ENCODE measurements around the gene CTNNA2.

The CTNNA2 gene

DNA sequence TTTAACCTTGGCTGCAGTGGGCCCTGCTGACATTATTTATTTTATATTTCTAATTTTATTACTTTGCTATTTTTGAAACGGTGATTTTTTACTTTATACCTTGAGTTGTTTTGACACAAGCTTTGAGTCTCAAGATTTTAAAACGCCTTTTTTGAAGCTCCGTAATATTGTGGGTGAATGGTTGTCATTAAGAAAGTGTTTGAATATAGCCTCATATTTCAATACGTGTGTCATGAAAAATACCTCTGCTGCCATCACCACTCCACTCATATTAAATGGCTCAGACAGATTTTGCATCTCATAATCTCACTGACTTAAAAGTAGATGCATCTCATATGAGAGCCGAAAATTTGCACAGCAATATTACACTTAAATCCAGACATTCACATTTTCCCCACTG is 106.6 kb downstream of the CTNNA2 start:
- no peak for DNase-seq

DNA sequence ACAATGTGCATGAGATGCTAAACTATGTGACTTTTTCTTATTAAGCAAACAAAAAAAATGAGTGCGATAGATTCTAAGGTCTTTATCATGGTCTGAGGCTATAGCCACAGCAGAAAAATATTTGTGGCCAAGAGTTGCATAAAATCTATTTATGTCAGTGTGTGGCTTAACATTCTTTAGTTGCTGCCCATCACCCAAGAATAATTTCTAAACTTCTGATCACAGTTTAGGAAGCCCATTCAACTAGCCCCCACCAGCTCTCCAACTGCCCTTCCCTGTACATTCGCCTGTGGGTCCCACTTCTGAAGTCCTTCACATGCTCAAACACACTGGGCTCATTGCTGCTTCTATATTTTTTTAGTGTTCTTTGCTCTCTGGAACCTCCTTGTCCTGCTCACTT is 107.1 kb downstream of the CTNNA2 start:
- DNase-seq: no peak

DNA sequence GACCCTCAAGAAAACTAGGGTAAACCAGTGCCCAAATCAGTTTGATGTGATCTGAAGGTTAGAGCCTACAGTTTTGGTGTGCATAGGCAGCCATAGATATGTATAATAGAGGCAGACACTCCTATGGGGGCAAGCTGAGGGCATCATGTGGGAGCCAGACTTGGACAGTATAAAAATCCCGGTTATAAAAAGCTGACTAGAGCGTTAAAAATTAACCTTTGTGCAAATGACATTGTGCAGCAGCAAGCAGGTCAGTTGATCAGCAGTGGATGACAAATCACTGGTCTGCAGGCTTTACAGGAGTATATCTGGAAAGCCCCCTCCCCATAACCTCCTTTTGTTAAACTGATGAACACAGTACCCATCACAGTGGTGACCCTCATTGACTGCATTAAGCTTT is 107.8 kb downstream of the CTNNA2 start:
- DNase-seq: no peak

DNA sequence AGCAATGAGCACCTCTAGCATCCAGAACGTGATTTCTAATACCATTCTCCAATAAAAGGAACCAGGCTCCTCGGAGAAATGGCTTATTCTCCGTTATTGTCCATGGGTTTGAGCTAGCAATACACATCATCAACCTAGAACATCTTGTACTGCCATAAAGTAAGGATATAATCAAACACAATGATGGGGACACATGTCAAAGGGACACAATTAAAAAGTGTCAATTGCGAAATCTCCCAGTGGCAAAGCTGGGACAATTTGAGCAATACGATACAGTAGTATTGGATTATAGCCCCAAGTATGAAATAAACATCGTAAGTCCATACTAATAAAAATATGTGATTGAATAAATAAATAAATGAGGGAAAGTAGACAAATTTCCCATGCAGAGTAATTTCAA is 108.4 kb downstream of the CTNNA2 start:
- DNase-seq: no peak

DNA sequence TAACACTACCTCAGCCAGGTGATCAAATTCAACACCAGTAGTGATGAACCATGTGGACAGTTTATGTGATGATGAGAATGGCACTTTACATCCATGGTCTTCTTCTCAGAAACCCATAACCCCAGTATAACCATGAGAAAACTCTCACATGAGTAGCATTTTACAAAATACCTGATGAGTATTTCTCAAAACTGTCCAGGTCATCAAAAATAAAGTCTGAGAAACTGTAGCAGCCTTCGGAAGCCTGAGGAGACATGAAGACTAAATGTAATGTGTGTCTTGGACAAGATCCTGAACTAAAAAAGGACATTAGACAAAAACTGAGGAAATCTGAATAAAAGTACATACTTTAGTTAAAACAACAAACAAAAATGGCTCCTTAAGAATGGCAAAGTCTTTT is 108.9 kb downstream of the CTNNA2 start:
- DNase-seq: no peak

DNA sequence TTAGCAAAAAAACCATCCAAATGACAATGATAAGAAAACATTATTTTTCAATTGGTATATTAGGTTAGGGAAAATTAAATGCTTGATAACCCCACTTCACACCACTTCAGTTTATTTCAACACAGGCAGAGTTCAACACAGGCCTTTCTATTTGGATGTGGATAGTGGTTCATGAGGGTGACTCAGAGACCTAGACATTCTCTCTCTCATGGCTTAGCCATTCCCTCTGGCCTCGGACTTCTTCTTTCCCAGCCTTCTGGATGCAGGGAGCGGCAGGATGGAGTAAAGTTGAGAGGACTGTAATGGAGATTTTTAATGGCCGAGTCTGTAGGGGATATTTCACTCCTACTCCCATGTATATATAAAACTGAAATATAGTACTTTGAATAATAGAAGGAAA is 109.7 kb downstream of the CTNNA2 start:
- no peak for DNase-seq

DNA sequence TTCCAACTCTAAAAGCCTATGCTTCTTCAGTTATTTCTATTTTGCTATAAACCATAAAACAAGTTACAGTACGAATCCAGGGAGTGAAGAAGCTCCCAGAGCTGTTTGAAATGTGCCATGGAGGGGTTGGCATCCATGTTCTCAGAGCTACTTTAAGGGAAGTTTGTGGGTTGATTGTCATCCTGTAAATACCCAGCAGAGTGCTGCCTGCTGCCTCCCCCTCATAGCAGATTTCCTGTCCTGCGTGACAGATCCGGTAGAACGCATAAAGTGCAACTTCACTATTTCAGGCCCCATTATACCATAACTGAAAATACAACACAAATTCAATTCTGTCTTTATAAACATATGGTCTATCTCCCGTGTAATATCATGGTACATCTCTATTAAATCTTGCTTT is 114.4 kb downstream of the CTNNA2 start:
- DNase-seq: no peak

DNA sequence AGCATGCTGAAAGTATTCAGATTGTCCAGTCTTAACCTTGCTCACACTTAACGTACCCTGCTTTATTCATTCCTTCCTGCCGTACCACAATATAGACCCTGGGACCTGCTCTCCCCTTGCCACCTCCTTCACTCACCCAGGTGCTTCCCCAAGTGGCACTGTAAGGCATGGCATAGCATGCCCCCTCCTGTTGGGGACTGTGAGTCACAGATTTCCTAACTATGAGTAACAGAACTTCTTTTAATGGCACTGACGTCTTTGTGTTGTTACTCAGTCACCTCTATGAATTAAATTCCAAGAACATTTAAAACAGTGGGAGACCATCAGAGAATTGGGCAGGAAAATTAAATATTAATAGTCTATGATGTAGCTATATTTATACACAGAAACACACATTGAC is 117.2 kb downstream of the CTNNA2 start:
- no peak for DNase-seq

DNA sequence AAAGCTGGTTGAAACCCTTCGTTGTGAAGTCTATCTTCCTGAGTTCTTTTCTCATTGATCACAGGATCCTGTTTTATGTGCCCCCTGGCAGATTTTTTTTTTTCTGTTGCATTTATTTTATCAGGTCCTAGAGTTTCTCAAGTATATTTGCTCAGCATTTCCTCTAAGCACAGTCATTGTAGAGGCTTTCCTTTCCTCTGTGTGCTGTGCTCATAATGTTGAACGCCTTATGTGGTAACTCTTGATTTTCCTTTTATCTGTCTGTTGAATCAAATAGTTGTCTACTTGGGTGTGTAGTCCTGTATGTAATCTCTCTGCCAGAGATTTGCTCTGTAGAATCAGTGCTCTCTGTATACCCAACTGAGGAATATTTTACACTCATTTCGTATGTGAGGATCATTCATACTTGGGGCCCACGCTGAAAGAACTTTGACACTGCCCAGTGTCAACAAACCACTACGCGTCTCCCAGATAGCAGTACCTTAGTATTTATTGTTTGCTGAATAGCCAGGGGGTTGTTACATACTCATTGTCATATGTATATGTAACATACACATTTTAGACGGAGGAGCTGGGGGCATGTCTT is 118.2 kb downstream of the CTNNA2 start:
- no peak for DNase-seq

DNA sequence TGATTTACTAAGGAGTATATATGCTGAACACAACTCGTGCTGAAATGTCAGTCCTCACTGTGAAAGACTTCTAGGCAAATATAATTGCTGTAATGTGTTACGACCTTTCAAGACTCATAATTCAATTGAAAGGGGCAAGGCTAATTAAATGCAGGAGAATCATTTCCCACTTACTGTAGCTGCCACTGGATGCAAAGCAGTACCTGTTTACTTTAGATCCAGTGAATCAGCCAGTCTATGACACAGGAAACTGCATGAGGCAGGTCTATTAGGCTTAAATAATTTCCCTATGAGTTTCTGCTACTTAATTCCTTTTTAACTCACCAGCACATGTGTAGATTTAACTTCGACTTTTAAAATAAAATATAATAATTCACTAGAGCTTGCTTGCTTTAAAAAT is 125.6 kb downstream of the CTNNA2 start:
- DNase-seq: no peak

DNA sequence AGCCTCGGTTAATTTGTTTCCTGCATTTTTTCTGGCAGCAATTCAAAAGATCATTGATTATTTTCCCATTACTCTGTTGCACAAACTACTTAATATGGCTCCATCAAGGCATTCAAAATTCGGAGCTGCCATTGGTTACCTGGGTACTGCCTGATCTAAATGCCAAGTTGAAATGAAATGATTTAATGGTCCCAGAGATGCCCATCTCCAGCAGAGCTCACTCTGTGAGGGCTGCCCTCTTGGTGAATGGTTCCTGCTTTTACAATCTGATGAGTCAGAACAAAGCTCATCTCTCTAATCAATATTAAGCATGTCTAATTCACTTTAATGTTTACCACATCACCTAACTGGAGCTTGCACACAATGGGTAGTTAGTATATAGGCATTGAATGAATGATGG is 126.1 kb downstream of the CTNNA2 start:
- DNase-seq: no peak

DNA sequence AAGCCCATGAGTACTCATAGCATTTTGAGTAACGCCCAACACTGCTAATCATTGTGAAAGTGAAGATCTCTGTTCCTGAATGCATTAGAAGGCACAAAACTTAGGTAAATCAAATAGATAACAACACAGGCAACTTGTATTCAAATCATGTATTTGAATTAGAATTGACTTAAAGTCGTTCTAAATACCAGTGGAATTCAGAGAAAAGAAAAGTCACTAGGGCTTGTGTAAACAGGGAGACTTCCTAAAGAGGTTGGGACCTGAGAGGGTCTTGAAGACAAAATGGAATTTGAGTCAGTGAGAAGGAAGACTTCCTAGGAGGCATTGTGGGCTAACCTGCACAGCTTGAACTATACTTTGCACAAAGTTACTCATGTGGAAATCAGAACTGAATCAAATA is 127.2 kb downstream of the CTNNA2 start:
- no peak for DNase-seq

DNA sequence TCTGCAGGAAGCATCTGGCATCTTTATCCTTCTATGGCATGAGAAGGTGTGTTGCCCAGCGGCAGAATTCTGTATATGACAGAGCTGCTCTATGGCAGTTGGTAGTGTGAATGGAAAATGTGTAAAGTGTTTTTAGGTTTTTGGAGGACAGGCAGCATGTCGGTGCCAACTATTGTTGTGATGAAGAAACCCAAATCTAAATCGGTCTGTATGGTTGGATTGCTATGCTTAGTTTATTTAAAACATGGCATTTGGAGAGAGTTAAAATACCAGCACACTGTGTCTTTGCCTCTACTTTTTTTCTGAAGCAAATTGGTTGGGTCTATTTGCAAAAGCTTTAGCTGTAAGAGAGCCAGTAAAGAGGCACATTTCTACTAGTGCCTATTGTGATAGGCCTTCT is 136.7 kb downstream of the CTNNA2 start:
- DNase-seq: no peak

DNA sequence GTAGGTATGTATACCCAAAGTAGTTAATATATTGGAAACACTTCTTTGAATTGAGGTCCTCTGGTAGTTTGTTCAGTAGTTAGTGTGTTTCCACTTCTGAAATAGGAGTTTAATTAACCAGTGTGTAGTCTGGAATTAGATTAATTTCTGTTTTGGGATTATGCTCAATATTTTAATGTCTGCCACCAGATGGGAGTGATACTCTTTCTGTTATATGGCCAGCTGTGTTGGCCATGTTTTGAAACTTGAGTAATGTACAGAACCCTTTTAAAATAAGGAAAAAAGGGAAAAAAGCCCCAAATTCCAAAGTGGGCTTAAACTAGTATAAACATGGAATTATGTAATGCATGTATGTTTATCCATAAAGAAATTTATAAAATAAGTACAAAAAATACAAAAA is 147.7 kb downstream of the CTNNA2 start:
- DNase-seq: no peak

DNA sequence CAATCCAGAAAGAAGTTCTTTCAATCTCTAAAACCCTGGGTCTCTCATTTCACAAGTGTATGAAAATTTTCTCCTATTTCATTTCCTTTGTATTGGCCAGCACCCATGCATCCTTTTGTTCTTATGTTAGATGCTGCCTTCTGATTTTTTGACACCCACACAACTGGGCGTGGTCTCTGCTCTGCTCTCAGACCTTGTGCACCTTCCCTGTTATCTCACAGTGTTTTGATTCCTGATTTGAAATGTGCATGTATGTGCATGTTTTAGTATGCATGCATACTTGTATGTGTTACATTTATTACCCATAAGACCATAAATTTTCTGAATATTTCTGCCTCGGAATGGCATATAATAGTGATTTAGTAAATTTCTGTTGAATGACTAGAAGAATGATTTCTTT is 152.2 kb downstream of the CTNNA2 start:
- DNase-seq: no peak

DNA sequence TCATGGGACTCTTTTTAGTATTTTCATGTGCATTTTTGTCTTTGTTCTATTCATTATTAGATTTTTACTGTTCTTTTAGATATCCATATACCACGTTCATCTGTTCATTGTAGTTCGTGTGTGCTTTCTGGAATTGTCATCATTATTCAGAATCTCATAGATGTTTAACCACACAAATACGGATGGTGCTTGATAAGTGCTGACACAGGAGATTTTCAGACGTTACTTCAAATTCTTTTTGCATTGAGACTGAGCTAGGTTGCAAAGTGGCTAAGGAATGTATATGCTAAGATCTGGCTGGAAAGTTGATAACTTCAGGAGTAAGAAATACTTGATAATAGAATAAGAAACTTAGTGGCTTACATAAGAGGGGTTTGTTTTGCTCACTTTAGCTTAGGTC is 153.6 kb downstream of the CTNNA2 start:
- DNase-seq: no peak

DNA sequence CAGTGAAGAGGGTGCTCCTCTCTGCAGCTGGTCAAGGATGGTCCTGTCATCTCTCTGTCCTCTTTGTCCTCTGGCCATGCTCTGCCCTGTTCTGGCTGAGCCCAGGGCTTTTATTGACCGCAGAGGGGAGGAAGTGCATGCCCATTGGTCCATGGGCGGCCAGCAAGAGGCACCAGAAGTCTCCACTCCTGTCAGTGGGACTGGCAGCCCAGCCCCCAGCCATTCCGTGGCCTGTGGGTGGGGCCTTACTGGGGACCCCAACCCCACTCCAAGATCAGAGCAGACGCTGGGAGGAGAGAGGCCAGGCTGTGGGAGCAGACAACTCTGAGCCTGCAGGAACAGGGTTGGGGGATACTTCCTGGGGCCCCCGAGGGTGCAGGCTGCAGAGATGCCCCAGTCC is 156.9 kb downstream of the CTNNA2 start:
- DNase-seq: no peak

DNA sequence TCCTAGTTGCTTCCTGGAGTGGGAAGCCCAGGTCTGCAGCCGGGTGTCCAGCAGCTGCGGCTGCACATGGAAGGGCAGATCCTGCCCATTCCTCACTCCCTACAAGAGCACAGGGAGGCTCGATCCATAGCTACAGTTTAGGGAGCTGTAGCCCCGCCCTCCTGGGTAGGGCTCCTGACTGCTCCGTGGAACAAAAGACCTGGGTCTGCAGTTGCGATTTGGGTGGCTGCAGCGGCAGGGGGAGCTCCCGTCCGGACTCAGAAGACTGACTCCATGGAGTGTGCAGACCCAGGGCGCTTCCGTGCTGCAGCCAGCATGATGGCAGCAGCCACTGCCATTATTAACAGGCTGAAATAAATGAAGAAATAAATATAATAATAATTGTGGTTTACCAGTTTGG is 157.3 kb downstream of the CTNNA2 start:
- DNase-seq: no peak

DNA sequence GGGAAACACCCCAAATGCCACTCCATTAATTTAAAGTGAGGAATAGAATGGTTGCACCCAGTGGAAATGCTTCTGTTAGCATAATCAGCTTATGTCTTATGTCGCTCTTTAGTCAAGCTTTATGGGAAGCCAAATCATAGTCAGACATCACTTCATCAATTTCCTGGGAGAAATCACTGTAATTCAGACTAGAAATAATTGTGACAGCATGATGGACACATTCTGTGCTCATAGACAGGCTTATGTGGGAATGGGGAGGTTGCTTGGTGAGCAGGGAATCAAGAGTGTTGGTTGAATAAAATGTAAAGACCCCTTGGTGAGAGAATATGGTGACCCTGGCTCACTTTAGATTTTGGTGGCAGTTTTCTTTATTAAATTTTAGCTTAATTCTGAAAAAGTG is 174.0 kb downstream of the CTNNA2 start:
- DNase-seq: no peak

DNA sequence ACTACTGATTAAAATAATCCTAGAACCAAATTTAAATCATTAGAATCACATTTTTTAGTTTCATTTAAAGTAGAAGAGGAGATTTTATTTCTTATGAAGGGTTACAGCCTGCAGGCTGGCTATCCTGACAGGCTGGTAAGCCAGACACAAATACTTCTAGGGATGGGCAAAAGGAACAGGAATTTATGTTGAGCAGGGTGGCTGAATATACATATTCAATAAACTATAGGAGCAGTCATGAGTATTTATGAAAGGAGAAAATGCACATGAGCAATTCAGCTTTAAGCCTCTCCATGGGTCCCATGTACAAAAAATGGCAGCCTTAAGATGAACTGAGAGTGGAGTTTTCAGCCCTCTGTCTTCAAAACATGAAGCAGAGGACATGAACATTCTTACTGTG is 182.4 kb downstream of the CTNNA2 start:
- DNase-seq: no peak

DNA sequence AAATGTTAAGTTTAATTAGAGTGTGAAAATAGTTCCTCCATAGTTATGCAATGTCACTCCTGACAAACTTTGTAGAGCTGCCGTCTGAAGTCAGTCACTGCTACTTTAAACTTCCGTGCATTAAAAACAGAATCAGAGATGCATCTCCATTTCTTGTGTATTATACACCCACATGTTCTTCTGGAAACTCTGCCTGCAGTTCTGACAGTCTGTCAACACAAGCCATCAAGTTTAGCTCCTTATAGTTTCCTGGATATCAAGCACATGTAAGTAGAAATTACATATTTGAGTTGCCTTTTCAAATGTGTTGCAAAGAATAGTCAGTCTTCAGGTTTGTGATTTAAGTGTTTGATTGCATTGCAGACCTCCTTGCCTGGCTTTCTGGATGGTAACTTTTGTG is 184.3 kb downstream of the CTNNA2 start:
- no peak for DNase-seq

DNA sequence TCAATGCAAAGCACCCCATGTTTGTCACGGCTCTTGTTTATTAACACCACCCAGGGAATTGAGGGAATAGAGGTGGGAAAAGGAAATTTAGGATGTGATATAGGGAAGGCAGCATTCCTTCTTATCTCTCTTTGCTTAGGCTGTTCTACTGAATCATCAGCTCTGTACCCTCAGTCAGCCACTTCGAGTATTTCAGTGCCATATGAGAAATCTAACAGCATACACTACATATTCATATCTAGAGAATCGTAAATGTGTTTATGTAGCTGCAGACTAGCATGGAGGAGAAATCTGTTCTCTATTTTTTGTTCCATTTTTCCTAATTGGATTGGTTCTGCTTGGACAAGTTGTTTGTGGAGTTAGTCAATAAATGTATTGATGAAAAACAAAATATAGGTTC is 187.8 kb downstream of the CTNNA2 start:
- DNase-seq: no peak

DNA sequence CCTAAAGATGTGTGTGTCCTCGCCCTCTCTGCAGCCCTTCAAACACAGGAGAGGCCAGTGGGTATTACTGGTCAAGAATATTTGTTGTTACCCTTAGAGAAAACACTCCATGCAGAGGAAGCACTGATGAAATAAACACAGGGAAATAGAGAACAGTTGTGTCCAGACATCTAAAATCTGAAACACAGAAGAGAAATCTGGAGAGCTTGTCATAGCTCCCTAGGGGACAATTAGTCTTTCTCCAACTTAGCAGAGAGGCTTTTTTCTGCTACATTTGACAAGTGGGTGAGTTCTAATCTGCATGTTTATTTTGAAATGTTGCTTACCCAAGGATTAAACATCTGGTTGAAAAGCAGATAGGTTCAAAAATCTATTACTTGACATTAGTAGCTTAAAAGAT is 190.1 kb downstream of the CTNNA2 start:
- no peak for DNase-seq

DNA sequence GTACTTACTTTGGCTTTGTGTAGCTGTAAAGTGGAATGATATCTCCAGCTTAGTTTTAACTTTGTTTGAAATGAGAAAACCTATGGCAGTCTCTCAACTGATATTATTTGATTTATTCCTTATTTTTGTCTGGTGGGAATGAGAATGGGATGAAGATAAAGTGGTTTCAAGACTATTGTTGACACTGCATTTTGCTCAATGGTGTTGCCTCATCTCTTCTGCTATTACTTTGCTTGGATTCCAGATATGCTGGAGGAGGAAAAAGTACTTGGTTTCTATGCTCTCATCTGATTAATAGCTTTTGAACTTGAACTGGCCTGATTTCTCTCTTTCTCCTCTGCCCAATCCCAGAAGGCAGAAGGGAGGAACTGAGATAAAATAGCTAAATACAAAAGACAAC is 198.2 kb downstream of the CTNNA2 start:
- DNase-seq: no peak

DNA sequence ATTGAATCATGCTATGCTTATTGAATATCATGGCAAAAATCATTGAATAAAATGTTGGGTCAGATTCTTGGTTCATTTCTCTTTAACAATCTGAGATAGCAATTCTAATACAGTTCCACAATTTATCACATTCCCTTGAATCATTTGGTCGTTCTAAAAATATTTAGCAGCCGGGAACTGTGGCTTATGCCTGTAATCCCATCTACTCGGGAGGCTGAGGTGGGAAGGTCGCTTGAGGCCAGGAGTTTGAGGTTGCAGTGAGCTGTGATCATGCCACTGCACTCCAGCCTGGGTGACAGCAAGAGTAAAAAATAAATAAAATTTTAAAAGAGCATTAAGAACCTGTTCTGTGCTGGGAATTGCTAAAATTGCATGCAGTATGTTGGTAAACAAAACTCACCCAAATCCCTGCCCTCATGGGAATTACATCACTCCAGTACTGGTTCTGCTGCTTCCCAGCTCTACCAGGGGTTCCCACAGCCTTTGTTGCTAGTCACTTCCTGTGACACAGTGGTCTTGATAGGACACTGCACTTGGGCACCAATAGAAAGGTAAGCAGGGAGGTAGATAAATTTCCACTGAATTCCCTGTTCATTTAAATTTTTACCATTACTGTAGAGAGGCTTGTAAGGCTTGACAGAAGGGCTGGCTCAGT is 200.4 kb downstream of the CTNNA2 start:
- DNase-seq: no peak

DNA sequence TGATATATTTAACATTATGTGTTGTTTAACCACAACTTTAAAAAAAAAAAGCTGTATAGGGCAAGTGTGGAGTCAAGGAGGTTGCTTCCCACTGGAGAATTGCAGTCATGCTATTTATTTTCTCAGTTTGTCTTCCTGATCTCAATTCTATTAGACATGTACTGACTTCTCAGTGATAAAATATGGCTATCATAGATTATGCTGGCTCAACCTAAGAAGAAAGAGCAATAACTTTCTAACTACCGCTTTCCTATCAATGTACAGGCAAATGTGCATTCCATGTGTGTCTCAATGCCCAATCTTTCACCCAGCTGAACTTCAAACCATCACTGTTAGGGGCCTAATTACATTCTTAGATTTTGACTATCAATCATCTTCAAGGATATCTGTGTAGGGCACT is 201.4 kb downstream of the CTNNA2 start:
- DNase-seq: no peak
